ENCODE results near the gene GREB1. TPM values are rescaled to one million over a fixed set of nuclear protein-coding genes. Genes with fewer than 3 reads are reported as not detected.

GREB1 gene
- total RNA-seq, 1 experiment from 2014 or later, result 6.2 TPM

DNA sequence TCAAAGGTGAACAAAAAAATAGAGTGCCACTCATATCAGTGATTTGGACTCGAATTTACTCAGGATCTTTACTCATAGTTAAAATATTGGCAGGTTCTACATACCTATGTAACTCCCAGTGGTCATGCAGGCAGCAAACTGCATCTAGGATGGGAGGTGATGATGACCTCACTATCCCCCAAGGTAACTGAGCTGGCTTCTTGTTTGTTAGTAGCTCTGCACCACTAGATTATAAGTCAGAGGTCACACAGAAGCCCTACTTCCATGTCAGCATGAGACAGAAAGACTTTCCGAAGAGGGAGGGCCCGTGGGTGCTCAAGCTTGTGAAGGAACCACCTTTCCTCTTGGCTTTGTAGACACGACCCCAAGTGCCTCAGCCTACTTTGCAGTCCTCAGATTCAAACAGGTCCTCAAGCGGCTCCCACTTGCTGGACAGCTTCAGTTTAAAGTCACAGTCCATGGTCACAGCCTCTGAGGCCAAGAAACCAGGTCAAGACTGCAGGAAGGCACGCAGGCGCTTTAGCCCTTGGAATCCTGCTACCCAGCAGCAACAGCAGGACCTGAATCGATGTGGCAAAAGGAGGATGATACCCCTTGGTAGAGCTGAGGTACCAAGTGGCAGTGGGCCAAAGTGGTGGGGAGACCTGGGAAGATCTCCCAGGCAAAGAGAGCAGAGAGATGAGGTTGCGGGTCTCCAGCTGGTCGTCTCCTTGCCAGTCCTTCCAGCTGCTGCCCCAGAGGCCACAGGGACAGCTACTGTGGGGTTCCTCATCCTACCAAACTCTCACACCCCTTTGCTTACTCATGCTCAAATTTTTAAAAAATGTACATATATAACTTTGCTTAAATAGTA is 131.9 kb downstream of the GREB1 start:
- H3K9me2 ChIP-seq (ENCODE audit: insufficient read depth), result no peaks in the 10 kb centered on the region
- peaks cover 0 to 10% of the 10 kb centered on the region in 2 experiments; a peak in 2 of 4 replicates for H3K9me3 ChIP-seq (ENCODE audit: control insufficient read depth in 1 of 2, insufficient read depth in 1 of 2, low read depth in 1 of 2, low read length in 2 of 2)
- H3K9ac ChIP-seq (ENCODE audit: low read length), result no peak overlapping the region
- no peak overlapping the region for H2AFZ ChIP-seq (ENCODE audit: low read depth, low read length, poor library complexity, severe bottlenecking)
- no peak overlapping the region for H3K27ac ChIP-seq (ENCODE audit: low read depth, low read length)
- ChIA-PET POLR2A (no interaction called here), RAD21 (ENCODE audit: low non-redundant PET in 1 of 2, low total read pairs in 2 of 2, uncharacterized antibody in 2 of 2, unreplicated experiment in 2 of 2) (no interaction called here), CTCF (no interaction called here)
- H3K27me3 ChIP-seq (ENCODE audit: insufficient read depth, low read length), result no peaks in the 10 kb centered on the region
- H3K36me3 ChIP-seq (ENCODE audit: control insufficient read depth in 1 of 2, insufficient read depth in 2 of 2, low read length in 2 of 2), result no peaks in the 10 kb centered on the region
- DNase-seq (ENCODE audit: low read depth, low spot score) (no peak), ATAC-seq (no peak)
- H3K4me3 ChIP-seq (replicated peaks in 1 of 2; ENCODE audit: low read depth in 1 of 2, low read length in 2 of 2), result no peak overlapping the region
- TF ChIP-seq, protein P1, sequence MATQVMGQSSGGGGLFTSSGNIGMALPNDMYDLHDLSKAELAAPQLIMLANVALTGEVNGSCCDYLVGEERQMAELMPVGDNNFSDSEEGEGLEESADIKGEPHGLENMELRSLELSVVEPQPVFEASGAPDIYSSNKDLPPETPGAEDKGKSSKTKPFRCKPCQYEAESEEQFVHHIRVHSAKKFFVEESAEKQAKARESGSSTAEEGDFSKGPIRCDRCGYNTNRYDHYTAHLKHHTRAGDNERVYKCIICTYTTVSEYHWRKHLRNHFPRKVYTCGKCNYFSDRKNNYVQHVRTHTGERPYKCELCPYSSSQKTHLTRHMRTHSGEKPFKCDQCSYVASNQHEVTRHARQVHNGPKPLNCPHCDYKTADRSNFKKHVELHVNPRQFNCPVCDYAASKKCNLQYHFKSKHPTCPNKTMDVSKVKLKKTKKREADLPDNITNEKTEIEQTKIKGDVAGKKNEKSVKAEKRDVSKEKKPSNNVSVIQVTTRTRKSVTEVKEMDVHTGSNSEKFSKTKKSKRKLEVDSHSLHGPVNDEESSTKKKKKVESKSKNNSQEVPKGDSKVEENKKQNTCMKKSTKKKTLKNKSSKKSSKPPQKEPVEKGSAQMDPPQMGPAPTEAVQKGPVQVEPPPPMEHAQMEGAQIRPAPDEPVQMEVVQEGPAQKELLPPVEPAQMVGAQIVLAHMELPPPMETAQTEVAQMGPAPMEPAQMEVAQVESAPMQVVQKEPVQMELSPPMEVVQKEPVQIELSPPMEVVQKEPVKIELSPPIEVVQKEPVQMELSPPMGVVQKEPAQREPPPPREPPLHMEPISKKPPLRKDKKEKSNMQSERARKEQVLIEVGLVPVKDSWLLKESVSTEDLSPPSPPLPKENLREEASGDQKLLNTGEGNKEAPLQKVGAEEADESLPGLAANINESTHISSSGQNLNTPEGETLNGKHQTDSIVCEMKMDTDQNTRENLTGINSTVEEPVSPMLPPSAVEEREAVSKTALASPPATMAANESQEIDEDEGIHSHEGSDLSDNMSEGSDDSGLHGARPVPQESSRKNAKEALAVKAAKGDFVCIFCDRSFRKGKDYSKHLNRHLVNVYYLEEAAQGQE (IDR thresholded peaks at IDR 0.05; ENCODE audit: low read depth), result no peak
- TF ChIP-seq, protein P2, sequence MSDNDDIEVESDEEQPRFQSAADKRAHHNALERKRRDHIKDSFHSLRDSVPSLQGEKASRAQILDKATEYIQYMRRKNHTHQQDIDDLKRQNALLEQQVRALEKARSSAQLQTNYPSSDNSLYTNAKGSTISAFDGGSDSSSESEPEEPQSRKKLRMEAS (IDR thresholded peaks at IDR 0.05), result no peak
- TF ChIP-seq YY1 (IDR thresholded peaks at IDR 0.05; ENCODE audit: extremely low read depth, insufficient replicate concordance, low read depth, low read length), result no peak
- TF ChIP-seq RAD21 (IDR thresholded peaks at IDR 0.05; ENCODE audit: low read depth), result no peak
- TF ChIP-seq, protein P3, sequence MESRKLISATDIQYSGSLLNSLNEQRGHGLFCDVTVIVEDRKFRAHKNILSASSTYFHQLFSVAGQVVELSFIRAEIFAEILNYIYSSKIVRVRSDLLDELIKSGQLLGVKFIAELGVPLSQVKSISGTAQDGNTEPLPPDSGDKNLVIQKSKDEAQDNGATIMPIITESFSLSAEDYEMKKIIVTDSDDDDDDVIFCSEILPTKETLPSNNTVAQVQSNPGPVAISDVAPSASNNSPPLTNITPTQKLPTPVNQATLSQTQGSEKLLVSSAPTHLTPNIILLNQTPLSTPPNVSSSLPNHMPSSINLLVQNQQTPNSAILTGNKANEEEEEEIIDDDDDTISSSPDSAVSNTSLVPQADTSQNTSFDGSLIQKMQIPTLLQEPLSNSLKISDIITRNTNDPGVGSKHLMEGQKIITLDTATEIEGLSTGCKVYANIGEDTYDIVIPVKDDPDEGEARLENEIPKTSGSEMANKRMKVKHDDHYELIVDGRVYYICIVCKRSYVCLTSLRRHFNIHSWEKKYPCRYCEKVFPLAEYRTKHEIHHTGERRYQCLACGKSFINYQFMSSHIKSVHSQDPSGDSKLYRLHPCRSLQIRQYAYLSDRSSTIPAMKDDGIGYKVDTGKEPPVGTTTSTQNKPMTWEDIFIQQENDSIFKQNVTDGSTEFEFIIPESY (IDR thresholded peaks at IDR 0.05; ENCODE audit: extremely low read depth, insufficient replicate concordance, low read length), result no peak
- no peak for TF ChIP-seq EZH2 (IDR thresholded peaks at IDR 0.05)
- no peak for TF ChIP-seq ZNF274 (IDR thresholded peaks at IDR 0.05; ENCODE audit: low read depth, low read length)
- no peak for TF ChIP-seq SIN3A (IDR thresholded peaks at IDR 0.05; ENCODE audit: low read depth)
- TF ChIP-seq EZH2phosphoT487 (IDR thresholded peaks at IDR 0.05; ENCODE audit: borderline replicate concordance), result no peak
- TF ChIP-seq JUND (IDR thresholded peaks at IDR 0.05), result no peak
- TF ChIP-seq CBX3 (IDR thresholded peaks at IDR 0.05; ENCODE audit: low read depth), result no peak
- TF ChIP-seq CEBPB (IDR thresholded peaks at IDR 0.05; ENCODE audit: low read depth), result no peak
- no peak for TF ChIP-seq POLR2AphosphoS5 (IDR thresholded peaks at IDR 0.05; ENCODE audit: low read depth, low read length)
- TF ChIP-seq, protein P4, sequence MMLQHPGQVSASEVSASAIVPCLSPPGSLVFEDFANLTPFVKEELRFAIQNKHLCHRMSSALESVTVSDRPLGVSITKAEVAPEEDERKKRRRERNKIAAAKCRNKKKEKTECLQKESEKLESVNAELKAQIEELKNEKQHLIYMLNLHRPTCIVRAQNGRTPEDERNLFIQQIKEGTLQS (IDR thresholded peaks at IDR 0.05), result no peak
- TF ChIP-seq TCF7L2 (IDR thresholded peaks at IDR 0.05; ENCODE audit: borderline replicate concordance, extremely low read depth, insufficient read depth, insufficient read length), result no peak
- TF ChIP-seq POLR2A (IDR thresholded peaks at IDR 0.05; ENCODE audit: borderline replicate concordance, extremely low read depth, insufficient read depth, insufficient read length), result no peak
- no peaks in the 10 kb centered on the region for H4K20me1 ChIP-seq (ENCODE audit: insufficient read depth)
- BruUV-seq (replicated peaks), result no TSS peak
- no peaks in the 10 kb centered on the region for H3K79me2 ChIP-seq (ENCODE audit: insufficient read depth, low read length)
- no peak overlapping the region for H3K4me2 ChIP-seq (ENCODE audit: low read length)
- intact Hi-C loops (cut with micrococcal nuclease), result no loop called here
- no peaks in the 10 kb centered on the region for H3K4me1 ChIP-seq (ENCODE audit: control insufficient read depth in 1 of 2, insufficient read depth in 2 of 2, low read length in 2 of 2)
